GM10266 (cell line): ENCODE measurements around the gene LRRIQ4.

ENCODE experiments used
- DNase-seq: peaks from one replicate; pipeline ENCODE4 v3.0.0; 2012; ENCODE audit errors: extremely low spot score
- CTCF ChIP-seq: IDR thresholded peaks from 2 replicates; pipeline ENCODE4 v1.5.1; 2012; ENCODE audit warnings: mild to moderate bottlenecking, low read depth; ENCODE audit not compliant: control insufficient read depth, insufficient read depth; ENCODE audit errors: missing control alignments

The LRRIQ4 gene

GRCh38 chr3:169846458-169847193 lies 34.0 kb downstream of the LRRIQ4 start:
- DNase-seq, result peak; percentile 69
- TF ChIP-seq CTCF, result no peak

GRCh38 chr3:169847896-169848295 lies 35.2 kb downstream of the LRRIQ4 start:
- no peak for DNase-seq
- no peak for TF ChIP-seq CTCF

- no peak for DNase-seq
- no peak for TF ChIP-seq CTCF
Measured at GRCh38 chr3:169848741-169849140, 36.1 kb downstream of the LRRIQ4 start.

- no peak for TF ChIP-seq CTCF
- no peak for DNase-seq
Measured at GRCh38 chr3:169850618-169851017, 37.9 kb downstream of the LRRIQ4 start.

- DNase-seq, result no peak
- no peak for TF ChIP-seq CTCF
Measured at GRCh38 chr3:169855514-169855913, 42.8 kb downstream of the LRRIQ4 start.

- DNase-seq, result no peak
- TF ChIP-seq CTCF, result no peak
Measured at GRCh38 chr3:169857811-169858210, 45.1 kb downstream of the LRRIQ4 start.

GRCh38 chr3:169861871-169862270 lies 49.2 kb downstream of the LRRIQ4 start:
- DNase-seq, result no peak

More at GRCh38 chr3:169861871-169862270, 49.2 kb downstream of the LRRIQ4 start:
- TF ChIP-seq CTCF, result no peak
